Fibroblast of skin of right quadriceps (primary cell): Measurements from ENCODE around the gene UBA3.

Source experiments
- DNase-seq: peaks from one replicate; pipeline ENCODE4 v3.0.0-alpha.2; 2013

UBA3 gene

DNA sequence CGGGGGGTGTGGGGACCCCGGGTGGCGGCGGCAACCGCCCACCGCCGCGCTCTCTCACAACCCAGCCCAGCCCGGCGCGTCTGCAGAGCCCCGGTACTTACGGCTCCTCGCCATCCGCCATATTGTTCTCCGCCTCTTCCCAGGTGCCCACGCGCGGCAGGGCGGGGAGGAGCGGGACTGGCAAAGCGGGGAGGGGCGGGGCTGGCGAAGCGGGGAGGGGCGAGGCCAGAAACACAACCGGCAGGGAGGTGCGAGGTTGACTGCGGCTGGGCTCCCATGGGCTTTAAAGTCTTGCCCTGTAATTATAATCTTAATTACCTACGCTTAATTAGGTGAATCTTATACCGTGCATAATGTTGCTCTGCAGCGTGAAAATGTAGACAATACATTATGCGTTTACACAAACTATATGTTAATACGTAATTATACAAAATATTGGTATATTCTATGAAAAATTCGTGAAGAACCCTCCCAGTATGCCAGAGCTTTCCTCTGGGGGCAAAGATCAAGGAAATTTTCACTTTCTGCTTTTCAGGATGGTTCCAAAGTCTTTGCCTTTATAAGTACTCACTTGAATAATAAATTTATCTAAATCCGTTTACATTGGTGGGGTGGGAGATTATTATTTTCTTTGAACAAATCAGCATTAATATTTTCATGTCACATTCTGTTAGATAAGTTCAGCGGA is at the start of gene UBA3:
Gene UBA3, minus strand, starts transcription at position 133 of the 688 bp plus-strand sequence. Its CDS starts 12 bp downstream, at position 121.
- peak; percentile 82 for DNase-seq

DNA sequence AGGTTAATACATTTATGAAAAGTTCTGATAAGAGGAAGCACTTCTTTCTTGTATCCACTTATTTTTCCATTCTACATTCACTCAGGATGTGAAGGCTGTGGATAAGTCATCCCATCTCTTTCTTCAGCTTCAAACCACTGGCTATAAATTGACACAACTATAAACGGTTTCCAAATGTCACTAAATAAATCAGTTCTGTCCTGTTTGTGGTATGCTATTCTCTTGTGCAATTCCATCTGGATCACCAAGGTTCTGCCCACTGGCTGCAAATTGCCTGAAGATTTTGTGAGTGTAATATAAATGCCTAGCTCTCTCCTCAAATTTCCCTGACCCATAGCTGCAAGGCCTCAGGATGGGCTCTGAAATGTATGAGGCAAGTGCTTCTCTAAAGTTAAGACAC is 49.4 kb upstream of the UBA3 start:
- DNase-seq = peak; percentile 46

DNA sequence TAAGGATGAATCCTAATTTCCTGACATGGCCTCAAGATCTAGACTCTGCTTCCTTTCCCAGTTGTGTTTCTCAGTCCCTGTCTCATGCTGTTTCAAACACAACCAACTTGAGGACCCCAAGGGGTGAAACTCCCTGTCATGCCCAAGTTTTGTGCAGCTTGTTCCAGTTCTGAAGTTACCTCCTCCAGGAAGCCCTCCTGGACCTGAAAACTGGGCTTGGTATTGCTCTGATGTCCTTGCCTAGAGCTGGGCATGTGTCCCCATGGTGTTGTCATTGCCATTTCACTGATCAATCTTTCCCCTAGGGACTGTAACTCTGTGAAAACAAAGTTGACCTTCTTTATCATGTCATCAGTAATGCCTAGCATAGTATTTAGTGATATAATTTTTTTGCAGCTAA is 48.3 kb upstream of the UBA3 start:
- no peak for DNase-seq

DNA sequence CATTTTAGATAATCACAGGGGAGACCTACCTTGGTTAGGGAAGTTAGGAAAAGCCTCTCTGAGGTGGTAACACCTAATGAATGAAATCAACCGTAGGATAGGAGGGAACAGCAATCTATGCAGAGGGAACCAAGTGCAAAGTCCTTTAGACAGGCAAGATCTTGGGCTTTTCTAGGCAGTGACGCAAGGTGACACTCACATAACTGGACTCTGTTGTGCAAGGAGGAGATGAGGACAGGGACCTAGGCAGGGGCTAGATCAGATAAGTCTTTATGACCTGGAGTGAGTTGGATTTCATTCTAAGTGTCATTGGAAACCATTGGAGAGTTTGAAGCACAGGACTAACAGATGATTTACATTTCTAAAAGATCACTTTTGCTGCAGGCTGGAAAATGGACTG is 46.8 kb upstream of the UBA3 start:
- DNase-seq = no peak

DNA sequence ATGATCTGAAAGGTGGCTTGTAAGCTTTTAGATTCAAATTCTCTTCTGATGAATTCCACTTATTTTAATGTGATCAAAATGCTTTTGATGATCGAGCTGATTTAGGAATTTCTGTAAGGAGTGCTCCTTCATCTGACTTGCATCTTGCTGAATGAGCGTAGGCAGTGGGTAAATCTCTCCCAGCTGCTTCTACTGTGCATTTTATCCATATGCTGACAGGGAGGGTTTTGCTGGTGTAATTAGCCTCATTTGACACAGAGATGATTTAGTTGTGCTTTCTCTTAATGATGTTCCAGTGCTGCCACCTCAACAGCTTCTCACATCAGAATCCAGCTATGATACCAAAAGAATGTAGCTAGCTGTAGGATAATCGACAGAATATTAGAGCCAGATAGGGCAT is 46.1 kb upstream of the UBA3 start:
- DNase-seq = no peak

DNA sequence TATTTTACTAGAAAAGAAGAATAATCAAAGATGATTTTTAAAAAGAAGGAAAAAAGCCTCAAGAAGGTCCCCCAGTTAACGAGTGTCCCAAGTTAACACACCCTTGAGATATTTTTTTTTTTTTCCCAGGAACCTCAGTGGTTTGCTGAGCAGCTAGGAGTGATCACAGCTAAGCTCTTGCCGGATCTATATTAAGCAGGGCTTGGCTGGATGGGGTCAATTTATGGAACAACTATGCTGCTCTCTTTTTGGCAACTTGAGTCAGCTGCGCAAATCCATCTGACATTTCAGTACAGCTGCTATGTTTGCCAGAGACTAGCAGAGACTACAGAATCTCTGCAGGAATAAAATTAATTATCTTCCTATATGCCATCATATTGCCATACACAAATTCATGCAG is 42.2 kb upstream of the UBA3 start, which contains the start of gene LMOD3:
Gene LMOD3, minus strand, starts transcription at position 193 of the 400 bp plus-strand sequence. CDS start 209 bp downstream, outside the sequence.
- DNase-seq = no peak

DNA sequence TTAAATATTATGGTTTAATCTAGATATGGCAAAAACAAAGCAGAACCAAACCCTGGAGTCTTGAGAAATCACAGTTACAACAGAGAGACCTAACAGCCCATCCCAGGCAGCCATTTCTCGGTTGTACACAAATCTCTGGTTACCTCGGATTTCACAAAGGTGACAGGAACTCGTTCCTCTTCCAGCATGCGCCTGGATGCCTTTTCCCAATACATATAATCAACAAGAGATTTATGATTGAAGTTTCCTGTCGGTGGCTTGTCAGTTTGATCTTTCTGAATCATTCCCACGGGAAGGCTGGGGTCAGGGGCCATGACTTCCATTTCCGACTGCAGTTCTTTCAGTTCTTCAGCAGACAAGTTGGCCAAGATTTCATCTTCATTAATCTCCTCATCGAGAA is 41.8 kb upstream of the UBA3 start:
- no peak for DNase-seq

DNA sequence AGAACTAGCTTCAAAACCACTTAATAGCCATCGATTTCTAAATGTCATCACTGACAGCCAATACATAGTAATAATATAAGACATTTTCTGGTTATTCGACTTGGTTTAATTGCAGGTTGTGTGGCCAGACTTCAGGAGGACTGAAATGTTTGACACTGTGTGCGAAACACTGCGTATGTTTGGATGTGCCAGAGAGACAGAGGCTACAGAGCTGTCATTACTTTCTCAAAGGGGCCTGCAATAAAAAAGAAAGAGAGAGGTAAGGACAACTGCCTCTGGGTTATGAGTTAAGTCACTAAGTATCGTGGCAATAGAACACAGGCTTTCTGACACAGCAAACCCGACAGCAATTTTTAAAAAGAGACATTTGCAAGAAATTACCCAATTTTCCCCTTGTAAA is 41.3 kb upstream of the UBA3 start:
- DNase-seq = no peak

DNA sequence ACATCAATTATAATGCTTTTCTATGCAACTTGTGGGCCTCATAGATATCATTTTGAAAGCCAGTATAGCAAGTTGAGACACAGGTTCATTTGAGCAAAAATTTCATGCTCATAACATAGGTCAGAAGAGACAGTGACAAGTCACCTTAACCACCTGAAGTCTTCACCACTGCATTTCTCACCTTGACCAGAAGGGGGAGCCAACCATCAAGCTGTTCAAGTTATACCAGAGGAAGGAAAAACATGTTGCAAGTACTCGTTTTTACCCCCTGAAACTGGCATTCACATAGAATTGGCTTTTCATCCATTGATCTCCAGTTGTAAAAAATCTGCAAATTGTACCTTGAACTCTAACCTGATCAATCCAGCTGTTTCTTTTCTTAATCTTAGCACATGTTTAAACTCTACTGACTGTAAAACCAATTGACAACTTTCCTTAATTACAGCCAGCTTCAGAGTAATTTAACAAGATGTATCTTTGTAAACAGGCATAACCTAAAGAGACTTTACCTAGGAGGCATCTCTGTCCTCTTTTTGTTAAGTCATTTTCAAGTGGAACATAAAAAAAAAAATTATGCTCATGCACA is 40.8 kb upstream of the UBA3 start:
- DNase-seq = peak; percentile 64

DNA sequence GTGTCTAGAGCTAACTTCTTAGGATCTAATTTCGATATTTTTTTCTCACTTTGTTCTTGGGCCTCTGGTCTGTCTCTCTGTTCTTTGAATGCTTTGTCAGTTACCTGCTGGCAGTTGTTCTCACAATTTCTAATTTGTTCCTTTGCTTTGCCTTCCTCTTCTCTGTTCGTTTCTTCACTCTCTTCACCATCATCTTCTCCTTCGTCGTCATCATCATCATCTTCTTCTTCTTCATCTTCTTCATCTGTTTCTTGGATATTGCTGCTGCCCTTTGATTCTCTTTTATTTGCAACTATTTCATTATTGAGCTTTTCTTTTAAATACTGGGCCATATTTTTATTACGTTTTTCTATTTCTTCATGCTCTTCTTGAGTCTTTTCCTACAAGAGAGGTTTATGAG is 39.5 kb upstream of the UBA3 start:
- no peak for DNase-seq

DNA sequence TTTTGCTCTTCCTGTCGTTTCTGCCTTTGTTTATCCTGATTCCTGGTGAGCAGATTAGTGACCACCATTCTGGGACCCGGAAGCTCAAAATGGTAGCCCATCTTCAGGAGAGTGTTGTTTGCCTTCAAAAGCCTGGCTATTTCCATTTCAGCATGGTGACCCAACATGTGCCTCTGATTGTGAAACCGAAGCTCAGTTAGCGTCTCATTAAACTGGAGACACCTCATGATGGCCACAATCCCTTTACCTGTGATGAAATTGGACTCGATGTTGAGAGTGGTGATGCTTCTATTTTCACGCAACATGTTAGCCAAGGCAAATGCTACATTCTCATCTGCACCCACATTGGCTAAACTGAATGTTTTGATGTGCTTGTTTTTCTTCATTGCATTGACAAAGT is 39.0 kb upstream of the UBA3 start:
- DNase-seq = no peak

DNA sequence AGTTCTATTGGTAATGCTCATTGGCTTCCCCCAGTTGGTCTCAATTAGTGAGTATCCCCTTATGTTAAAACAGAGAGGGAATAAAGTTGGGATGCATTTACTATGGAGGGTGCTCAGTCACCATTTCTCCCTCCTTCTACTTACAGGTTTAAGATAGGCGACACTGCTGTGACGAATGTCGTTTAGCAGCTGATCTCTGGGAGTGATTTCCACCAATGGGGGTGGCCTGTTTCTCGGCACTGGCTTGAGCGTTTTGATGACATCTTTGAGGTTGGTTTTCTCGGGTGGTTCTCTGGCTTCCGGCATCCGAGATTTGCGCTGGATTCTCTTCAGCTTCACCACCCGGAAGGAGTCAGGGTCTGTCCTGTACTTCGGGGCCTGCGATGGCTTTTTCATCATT is 38.4 kb upstream of the UBA3 start:
- no peak for DNase-seq

DNA sequence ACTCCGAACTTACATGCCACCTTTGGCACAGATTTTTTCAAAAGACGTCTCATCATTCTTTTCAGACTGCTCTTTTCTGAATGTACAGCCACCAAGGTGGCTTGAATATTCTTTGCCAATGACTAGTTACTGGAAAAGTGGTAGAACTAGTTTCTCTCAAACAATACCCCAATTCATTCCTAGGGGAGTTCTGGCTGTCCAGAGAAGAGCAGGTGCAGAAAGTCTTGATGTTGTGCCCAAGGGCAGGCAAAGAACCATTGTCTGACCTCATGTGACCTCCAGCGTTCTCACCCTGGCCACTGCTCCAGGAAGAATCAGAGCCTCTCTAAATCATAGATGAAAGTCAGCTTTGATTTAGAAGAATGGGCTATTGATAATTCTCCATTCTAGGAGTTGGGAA is 36.7 kb upstream of the UBA3 start:
- DNase-seq = no peak

DNA sequence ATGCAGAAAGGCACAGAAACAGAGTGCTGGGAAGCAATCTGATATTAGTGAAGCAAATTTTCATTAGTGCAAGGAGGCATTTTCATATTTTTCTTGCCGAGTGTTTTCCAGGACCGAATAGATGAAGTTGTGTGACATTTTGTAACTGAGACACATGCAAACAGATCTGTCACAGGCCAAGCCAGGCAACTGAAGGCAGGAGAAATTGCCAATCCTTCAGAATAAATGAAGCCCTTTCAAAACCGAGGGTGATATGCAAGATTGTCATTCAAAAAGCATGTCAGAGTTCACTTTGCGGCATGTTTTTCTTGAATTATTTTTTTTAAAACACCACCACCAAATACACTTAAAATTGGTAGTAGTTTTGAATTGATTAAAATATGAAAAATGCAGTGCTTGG is 36.0 kb upstream of the UBA3 start:
- no peak for DNase-seq

DNA sequence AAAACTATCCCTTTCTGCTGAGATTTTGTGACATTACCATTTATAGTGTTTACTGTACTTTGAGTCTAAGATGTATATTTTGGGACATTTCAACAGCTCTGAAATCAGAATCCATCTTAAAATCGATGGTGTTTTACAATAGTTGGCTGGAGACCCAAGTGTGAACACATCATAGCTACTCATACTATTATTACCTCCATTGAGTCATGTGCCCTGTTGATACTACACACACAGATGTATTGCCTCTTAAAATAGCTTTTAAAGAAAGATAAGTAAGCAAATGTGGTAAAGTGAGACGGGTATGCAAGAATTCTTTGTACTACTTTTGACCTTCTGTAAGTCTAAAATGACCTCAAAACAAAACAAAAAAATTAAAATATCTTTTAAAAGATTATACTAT is 35.6 kb upstream of the UBA3 start:
- DNase-seq = peak; percentile 35

DNA sequence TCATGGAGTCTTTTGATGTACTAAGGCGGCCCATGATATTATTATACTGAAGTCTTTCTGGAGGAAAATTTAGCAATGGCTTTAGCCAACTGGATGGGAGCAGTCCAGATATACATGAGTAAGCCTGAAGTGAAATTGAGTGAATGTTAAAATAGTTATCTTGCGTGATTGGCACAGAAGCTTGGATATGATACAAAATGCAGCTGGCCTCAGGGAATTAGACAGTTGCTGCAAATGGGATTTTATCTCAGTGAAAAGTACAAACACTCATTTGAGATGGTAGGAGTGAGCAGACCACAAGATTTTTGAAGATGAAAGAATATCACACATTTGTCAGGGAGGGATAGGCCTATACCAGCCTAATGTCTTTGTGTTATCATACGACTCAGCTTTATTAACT is 33.4 kb upstream of the UBA3 start:
- no peak for DNase-seq

DNA sequence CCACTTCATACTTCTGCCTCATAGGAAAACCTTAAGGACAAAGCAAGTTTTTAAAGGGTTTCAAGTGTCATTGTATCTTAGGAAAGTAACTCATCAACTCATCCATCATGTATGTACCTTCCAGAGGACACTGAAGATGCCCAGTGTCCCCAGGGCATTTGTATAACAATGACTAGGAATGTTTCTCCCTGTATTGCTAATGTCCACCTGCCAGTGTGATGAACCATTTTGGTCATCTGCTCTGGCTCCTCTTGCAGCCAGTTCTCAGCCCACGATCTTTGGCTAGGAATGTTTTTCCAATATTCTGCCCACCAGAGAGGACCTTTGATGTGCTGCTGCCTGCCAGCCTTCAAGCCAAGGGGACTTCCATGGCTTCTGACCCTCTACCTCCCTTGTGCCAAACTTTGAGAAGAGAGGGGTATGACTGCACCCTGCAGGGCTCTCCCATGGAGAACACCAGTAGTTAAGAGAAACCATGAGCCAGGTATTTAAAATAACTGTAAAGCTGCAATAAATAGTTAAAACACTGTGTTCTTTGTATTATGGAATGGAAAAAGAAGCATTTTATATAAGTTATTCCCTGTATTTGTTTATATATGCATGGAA is 30.9 kb upstream of the UBA3 start:
- DNase-seq = no peak

DNA sequence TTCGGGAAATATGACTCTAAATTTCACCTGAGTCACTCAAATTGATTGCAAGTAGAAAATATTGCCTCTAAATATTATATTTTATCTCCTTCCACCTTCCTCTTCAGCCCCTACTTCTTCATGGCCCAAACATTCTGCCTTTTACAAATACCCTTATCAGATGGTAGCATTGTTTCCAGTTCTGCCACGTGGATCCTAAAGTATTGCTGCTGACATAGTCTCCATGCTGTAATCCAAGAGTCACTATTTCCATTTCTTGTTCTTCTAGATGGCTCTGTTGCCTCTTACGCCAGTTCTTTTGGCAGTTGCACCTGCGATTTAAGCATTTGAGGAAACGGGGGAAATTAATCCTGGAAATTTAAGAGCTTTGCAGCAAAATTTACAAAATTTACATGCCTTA is 28.6 kb upstream of the UBA3 start:
- DNase-seq = no peak

DNA sequence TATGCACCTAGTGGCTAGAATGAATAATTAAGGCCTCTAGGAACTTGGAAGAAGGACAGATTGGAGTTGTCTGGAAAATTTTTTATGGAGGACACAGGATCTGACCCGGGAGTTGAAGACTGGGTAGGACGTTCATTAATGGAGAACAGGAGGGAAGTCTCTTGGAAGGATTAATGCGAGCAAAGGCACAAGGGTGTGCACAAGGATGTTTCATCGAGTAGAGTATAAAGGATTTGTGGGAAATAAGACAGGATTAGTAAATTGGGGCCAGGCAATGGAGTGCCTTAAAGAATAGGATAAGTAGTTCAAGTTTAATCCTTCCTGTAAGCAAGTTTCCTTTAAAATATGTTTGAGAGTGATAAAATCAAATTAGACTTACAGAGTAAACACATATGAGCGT is 27.7 kb upstream of the UBA3 start:
- no peak for DNase-seq

DNA sequence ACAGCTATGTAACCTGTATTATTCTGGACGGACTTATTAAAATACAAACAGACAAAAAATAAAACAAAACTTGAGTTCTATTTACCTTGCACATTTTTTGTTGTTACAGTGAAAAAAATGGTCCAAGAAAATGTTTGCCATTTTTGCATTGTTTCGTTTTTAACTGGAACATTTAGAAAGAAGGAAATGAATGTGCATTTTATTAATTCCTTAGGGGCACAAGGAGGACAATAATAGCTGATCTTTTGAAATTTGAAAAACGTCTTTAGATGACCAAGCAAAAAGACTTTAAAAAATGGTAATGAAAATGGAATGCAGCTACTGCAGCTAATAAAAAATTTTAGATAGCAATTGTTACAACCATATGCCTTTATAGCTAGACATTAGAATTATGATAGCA is 25.2 kb upstream of the UBA3 start:
- DNase-seq = no peak

DNA sequence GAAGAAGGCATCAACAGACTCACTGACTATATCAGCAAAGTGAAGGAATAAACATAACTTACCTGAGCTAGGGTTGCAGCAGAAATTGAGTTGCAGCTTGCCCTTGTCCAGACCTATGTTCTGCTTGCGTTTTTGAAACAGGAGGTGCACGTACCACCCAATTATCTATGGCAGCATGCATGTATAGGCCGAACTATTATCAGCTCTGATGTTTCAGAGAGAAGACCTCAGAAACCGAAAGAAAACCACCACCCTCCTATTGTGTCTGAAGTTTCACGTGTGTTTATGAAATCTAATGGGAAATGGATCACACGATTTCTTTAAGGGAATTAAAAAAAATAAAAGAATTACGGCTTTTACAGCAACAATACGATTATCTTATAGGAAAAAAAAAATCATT is 24.4 kb upstream of the UBA3 start:
- DNase-seq = no peak

DNA sequence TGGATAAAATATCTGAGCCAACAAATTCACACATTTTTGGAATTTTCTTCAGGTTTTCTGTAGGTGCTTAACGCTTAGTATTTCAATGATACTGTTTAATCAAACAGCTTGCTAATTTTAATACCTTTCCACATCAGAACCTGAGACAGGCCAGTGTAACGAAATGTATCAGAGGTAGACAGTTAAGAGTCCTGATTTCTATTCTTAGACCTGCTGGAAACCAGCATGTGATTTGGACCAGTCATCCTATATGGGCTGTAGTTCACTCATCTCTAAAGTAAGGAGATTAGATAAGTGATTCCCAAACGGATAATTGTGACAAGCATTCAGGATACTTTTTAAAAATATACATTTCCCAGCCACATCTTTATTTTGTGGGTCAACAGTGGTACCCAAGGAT is 23.0 kb upstream of the UBA3 start:
- no peak for DNase-seq

DNA sequence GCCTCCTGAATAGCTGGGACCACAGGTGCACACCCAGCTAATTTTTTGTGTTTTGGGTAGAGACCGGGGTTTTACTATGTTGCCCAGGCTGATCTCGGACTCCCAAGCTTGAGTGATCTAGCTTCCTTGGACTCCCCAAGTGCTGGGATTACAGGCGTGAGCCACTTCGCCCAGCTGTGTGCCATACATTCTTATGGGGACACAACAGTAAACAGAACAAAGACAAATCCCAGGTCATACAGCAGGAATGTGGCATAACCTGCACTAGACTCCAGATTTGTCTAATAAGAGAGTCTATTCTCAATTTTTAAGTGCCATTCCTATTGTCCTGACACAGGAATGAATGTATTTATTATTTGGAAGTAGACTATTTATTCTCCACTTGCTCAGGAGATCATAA is 22.2 kb upstream of the UBA3 start:
- DNase-seq = no peak

DNA sequence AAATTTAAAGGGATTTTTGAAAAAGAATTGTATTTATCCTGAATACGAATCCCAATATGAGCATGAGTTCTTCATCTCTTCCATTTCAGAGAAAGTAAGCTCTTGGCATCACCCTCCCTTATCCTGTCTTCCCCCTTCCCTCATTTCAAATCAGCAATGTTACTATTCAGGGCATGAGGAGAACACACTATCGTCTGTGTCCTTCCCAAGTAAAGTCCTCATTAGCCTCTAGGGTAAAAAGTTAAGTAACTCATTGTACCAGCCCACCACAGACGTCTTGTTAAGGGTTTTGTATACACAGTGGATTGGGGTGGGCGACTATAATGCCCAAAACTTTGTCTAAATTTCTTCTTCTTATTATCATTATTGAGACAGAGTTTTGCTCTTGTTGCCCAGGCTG is 19.4 kb upstream of the UBA3 start:
- no peak for DNase-seq
